ENCODE data around the gene ABHD16B. TPM values are rescaled to one million over a fixed set of nuclear protein-coding genes. Genes with fewer than 3 reads are reported as not detected.
"Not testable (repeated sequence)": the region's sequence is repeated elsewhere in the genome, so short reads cannot be mapped to it uniquely, and the experiment has no call there.

The ABHD16B gene
- total RNA-seq, 1 donor from 2014 or later, result not detected

GRCh38 chr20:63876489-63877036 lies 15.3 kb downstream of the ABHD16B start:
- Histone ChIP-seq H3K36me3 (ENCODE audit: control insufficient read depth, insufficient read depth, low read length) (peaks cover 46% of the 10 kb centered on the region), H3K27me3 (ENCODE audit: control insufficient read depth, insufficient read depth, low read length) (no peaks in the 10 kb centered on the region), H3K4me3 (ENCODE audit: low read depth, low read length) (no peak overlapping the region)
- no peak for FAIRE-seq
- DNase-seq (ENCODE audit: low read depth), result no peak
- no peak for TF ChIP-seq CTCF (IDR thresholded peaks at IDR 0.05; ENCODE audit: insufficient read depth, low read length, severe bottlenecking)

GRCh38 chr20:63877755-63878470 lies 16.6 kb downstream of the ABHD16B start:
- peaks cover 54% of the 10 kb centered on the region for H3K36me3 ChIP-seq (ENCODE audit: control insufficient read depth, insufficient read depth, low read length)
- FAIRE-seq (no peak), DNase-seq (ENCODE audit: low read depth) (no peak)
- TF ChIP-seq CTCF (IDR thresholded peaks at IDR 0.05; ENCODE audit: insufficient read depth, low read length, severe bottlenecking), result no peak
- no peak overlapping the region for H3K4me3 ChIP-seq (ENCODE audit: low read depth, low read length)
- H3K27me3 ChIP-seq (ENCODE audit: control insufficient read depth, insufficient read depth, low read length), result no peaks in the 10 kb centered on the region

- DNase-seq (ENCODE audit: low read depth) (no peak), FAIRE-seq (no peak)
- H3K4me3 ChIP-seq (ENCODE audit: low read depth, low read length), result no peak overlapping the region
- no peak for TF ChIP-seq CTCF (IDR thresholded peaks at IDR 0.05; ENCODE audit: insufficient read depth, low read length, severe bottlenecking)
- no peaks in the 10 kb centered on the region for H3K27me3 ChIP-seq (ENCODE audit: control insufficient read depth, insufficient read depth, low read length)
- peaks cover 60% of the 10 kb centered on the region for H3K36me3 ChIP-seq (ENCODE audit: control insufficient read depth, insufficient read depth, low read length)
Observed at GRCh38 chr20:63878899-63879663, 17.8 kb downstream of the ABHD16B start.

GRCh38 chr20:63880901-63881300 lies 19.6 kb downstream of the ABHD16B start:
- not testable (repeated sequence) for FAIRE-seq; H3K27me3 ChIP-seq (ENCODE audit: control insufficient read depth, insufficient read depth, low read length); H3K4me3 ChIP-seq (ENCODE audit: low read depth, low read length); DNase-seq (ENCODE audit: low read depth)
- H3K36me3 ChIP-seq (ENCODE audit: control insufficient read depth, insufficient read depth, low read length), result peaks cover 57% of the 10 kb centered on the region

GRCh38 chr20:63881451-63882226 lies 20.3 kb downstream of the ABHD16B start:
- FAIRE-seq (no peak), DNase-seq (ENCODE audit: low read depth) (no peak)
- Histone ChIP-seq H3K36me3 (ENCODE audit: control insufficient read depth, insufficient read depth, low read length) (peaks cover 54% of the 10 kb centered on the region), H3K27me3 (ENCODE audit: control insufficient read depth, insufficient read depth, low read length) (no peaks in the 10 kb centered on the region), H3K4me3 (ENCODE audit: low read depth, low read length) (no peak overlapping the region)
- no peak for TF ChIP-seq CTCF (IDR thresholded peaks at IDR 0.05; ENCODE audit: insufficient read depth, low read length, severe bottlenecking)
